ENCODE results near the gene PPFIA4. TPM values are rescaled to one million over a fixed set of nuclear protein-coding genes. Genes with fewer than 3 reads are reported as not detected.

PPFIA4 gene
- total RNA-seq, 1 experiment from 2014 or later, result 21.1 TPM

GRCh38 chr1:203095061-203095690 lies 68.9 kb downstream of the PPFIA4 start:
- ChIA-PET POLR2A (no interaction called here), CTCF (interaction anchor here (1.8 kb wide), 1 partner anchor 55 kb away, joined by 7 read pairs; no protein-coding TSS in a partner anchor)
- Mint-ChIP-seq H3K36me3 (peaks cover 20% of the 10 kb centered on the region), H3K9me3 (peaks cover 38% of the 10 kb centered on the region), H3K4me3 (no peak overlapping the region), H3K4me1 (peaks cover 6% of the 10 kb centered on the region), H3K27me3 (ENCODE audit: low read depth) (peaks cover 4% of the 10 kb centered on the region), H3K27ac (no peak overlapping the region)
- ATAC-seq, result no peak
- DNase-seq (ENCODE audit: low spot score), result no peak
- TF ChIP-seq RORB (CRISPR knock-in tag; IDR thresholded peaks at IDR 0.05) (no peak), TP53 (CRISPR knock-in tag; IDR thresholded peaks at IDR 0.05) (no peak), ZNF317 (CRISPR knock-in tag; IDR thresholded peaks at IDR 0.05; ENCODE audit: borderline replicate concordance, low read depth) (peak; percentile 91)

- Mint-ChIP-seq H3K4me3 (no peak overlapping the region), H3K4me1 (no peaks in the 10 kb centered on the region), H3K27ac (no peak overlapping the region), H3K36me3 (peaks cover 20% of the 10 kb centered on the region), H3K9me3 (peaks cover 38% of the 10 kb centered on the region), H3K27me3 (ENCODE audit: low read depth) (peaks cover 4% of the 10 kb centered on the region)
- TF ChIP-seq CREM (CRISPR knock-in tag; IDR thresholded peaks at IDR 0.05), result no peak
- no peak for TF ChIP-seq STAT6 (CRISPR knock-in tag; conservative IDR thresholded peaks at IDR 0.05; ENCODE audit: low read depth)
- no peak for TF ChIP-seq IRF2 (CRISPR knock-in tag; IDR thresholded peaks at IDR 0.05; ENCODE audit: borderline replicate concordance, low read depth)
- no peak for TF ChIP-seq NR2C2 (CRISPR knock-in tag; IDR thresholded peaks at IDR 0.05)
- TF ChIP-seq CREB1 (CRISPR knock-in tag; IDR thresholded peaks at IDR 0.05), result no peak
- no peak for TF ChIP-seq USF2 (CRISPR knock-in tag; IDR thresholded peaks at IDR 0.05)
- TF ChIP-seq ESRRA (CRISPR knock-in tag; IDR thresholded peaks at IDR 0.05; ENCODE audit: borderline replicate concordance), result no peak
- TF ChIP-seq GABPB1 (CRISPR knock-in tag; IDR thresholded peaks at IDR 0.05), result no peak
- no peak for TF ChIP-seq TEAD4 (CRISPR knock-in tag; IDR thresholded peaks at IDR 0.05)
- ChIA-PET POLR2A (no interaction called here), CTCF (interaction anchor here (1.1 to 1.8 kb wide), 2 partner anchors 15 to 56 kb away, joined by 3 to 7 read pairs; no protein-coding TSS in a partner anchor)
- DNase-seq (ENCODE audit: low spot score) (no peak), ATAC-seq (no peak)
Observed at GRCh38 chr1:203096566-203096965, 70.3 kb downstream of the PPFIA4 start.

- ChIA-PET POLR2A (no interaction called here), CTCF (interaction anchor here (1.8 kb wide), 2 partner anchors 57 to 170 kb away, joined by 7 to 8 read pairs; no protein-coding TSS in a partner anchor)
- H3K36me3 Mint-ChIP-seq, result peaks cover 20% of the 10 kb centered on the region
- no peaks in the 10 kb centered on the region for H3K4me1 Mint-ChIP-seq
- H3K27me3 Mint-ChIP-seq (ENCODE audit: low read depth), result peaks cover 4% of the 10 kb centered on the region
- no peak for DNase-seq (ENCODE audit: low spot score)
- H3K27ac Mint-ChIP-seq, result no peak overlapping the region
- TF ChIP-seq RORB (CRISPR knock-in tag; IDR thresholded peaks at IDR 0.05) (no peak), ZNF138 (CRISPR knock-in tag; conservative IDR thresholded peaks at IDR 0.05) (no peak), ATF2 (CRISPR knock-in tag; IDR thresholded peaks at IDR 0.05; ENCODE audit: borderline replicate concordance, low read depth) (no peak), HMGXB4 (CRISPR knock-in tag; IDR thresholded peaks at IDR 0.05) (no peak), MXD4 (CRISPR knock-in tag; IDR thresholded peaks at IDR 0.05; ENCODE audit: borderline replicate concordance) (no peak), ZNF281 (CRISPR knock-in tag; IDR thresholded peaks at IDR 0.05) (no peak), NFE2L1 (CRISPR knock-in tag; IDR thresholded peaks at IDR 0.05) (no peak)
- no peak for ATAC-seq
- H3K4me3 Mint-ChIP-seq, result no peak overlapping the region
- peaks cover 38% of the 10 kb centered on the region for H3K9me3 Mint-ChIP-seq
Observed at GRCh38 chr1:203097001-203097400, 70.7 kb downstream of the PPFIA4 start.
